Endothelial cell (in vitro differentiated cells): ENCODE data around the gene DNAJC15. TPM values are rescaled to one million over a fixed set of nuclear protein-coding genes. Genes with fewer than 3 reads are reported as not detected.

Experiments
- DNase-seq: peaks from one replicate; pipeline ENCODE4 v3.0.0; 2021; ENCODE audit warnings: low spot score
- H3K27ac Mint-ChIP-seq: one replicate; pipeline ENCODE4 v1.8.0; 2021; ENCODE audit warnings: mixed read lengths, inconsistent platforms; ENCODE audit not compliant: unreplicated experiment
- H3K27me3 Mint-ChIP-seq: one replicate; pipeline ENCODE4 v1.8.0; 2021; ENCODE audit warnings: mild to moderate bottlenecking, moderate library complexity, mixed read lengths, inconsistent platforms; ENCODE audit not compliant: unreplicated experiment
- H3K36me3 Mint-ChIP-seq: one replicate; pipeline ENCODE4 v1.8.0; 2021; ENCODE audit warnings: mild to moderate bottlenecking, low read depth, mixed read lengths, inconsistent platforms; ENCODE audit not compliant: unreplicated experiment
- H3K4me1 Mint-ChIP-seq: one replicate; pipeline ENCODE4 v1.8.0; 2021; ENCODE audit warnings: mild to moderate bottlenecking, mixed read lengths, inconsistent platforms; ENCODE audit not compliant: unreplicated experiment
- H3K4me3 Mint-ChIP-seq: one replicate; pipeline ENCODE4 v1.8.0; 2021; ENCODE audit warnings: mild to moderate bottlenecking, mixed read lengths, inconsistent platforms; ENCODE audit not compliant: unreplicated experiment
- H3K9me3 Mint-ChIP-seq: one replicate; pipeline ENCODE4 v1.8.0; 2021; ENCODE audit warnings: mixed read lengths, inconsistent platforms; ENCODE audit not compliant: unreplicated experiment
- total RNA-seq: library from RNA; stranded (reverse); fragmentation: NEBNext Ultra II Directional; extraction: Animal tissue kit (Norgen Biotek cat#: 25700); gene quantifications from one replicate; pipeline ENCODE4 v1.2.1, GENCODE V29; 2021; ENCODE audit not compliant: unreplicated experiment
- TF ChIP-seq, protein P1 (sequence below): fragments of 200-600 bp; sonication (generic); IDR thresholded peaks from one replicate; pipeline ENCODE4 v1.5.0; 2021; ENCODE audit warnings: antibody characterized with exemption; ENCODE audit not compliant: unreplicated experiment

The DNAJC15 gene
- total RNA-seq, 1 donor from 2014 or later: 13.9 TPM

DNA sequence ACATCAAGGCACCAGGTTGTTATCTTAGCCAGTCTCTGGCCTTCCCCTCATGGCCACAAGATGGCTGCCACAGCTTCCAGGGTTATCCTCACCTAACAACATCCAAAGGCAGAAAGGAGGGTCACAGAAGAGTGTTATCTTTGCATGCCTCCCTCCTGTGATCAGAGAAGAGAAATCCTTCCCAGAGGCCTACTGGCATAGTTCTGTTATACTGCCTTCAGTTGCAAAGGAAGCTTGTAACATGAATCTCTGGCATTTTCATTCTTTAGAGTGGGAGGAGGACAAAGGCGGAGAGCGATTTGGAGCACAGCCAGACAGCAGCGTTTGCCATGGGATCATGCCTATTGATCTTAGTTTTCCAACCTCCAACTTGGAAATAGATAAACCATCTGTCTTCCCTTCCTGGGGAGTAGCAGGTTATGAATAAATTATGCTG, 135.7 kb downstream of the DNAJC15 start:
- Mint-ChIP-seq H3K4me3 (no peak overlapping the region), H3K9me3 (no peaks in the 10 kb centered on the region), H3K27me3 (peaks cover 3% of the 10 kb centered on the region), H3K27ac (no peak overlapping the region), H3K4me1 (no peaks in the 10 kb centered on the region), H3K36me3 (no peaks in the 10 kb centered on the region)
- no peak for DNase-seq
- TF ChIP-seq, protein P1, sequence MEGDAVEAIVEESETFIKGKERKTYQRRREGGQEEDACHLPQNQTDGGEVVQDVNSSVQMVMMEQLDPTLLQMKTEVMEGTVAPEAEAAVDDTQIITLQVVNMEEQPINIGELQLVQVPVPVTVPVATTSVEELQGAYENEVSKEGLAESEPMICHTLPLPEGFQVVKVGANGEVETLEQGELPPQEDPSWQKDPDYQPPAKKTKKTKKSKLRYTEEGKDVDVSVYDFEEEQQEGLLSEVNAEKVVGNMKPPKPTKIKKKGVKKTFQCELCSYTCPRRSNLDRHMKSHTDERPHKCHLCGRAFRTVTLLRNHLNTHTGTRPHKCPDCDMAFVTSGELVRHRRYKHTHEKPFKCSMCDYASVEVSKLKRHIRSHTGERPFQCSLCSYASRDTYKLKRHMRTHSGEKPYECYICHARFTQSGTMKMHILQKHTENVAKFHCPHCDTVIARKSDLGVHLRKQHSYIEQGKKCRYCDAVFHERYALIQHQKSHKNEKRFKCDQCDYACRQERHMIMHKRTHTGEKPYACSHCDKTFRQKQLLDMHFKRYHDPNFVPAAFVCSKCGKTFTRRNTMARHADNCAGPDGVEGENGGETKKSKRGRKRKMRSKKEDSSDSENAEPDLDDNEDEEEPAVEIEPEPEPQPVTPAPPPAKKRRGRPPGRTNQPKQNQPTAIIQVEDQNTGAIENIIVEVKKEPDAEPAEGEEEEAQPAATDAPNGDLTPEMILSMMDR: no peak

Other genes with a start within 250 kb of the DNAJC15 start
- not detected for gene FAM216B, start 242.0 kb upstream of the DNAJC15 start, total RNA-seq
- 0.77 TPM for gene EPSTI1, start 31.3 kb upstream of the DNAJC15 start, total RNA-seq